ENCODE data around the gene STAMBP.

STAMBP gene

DNA sequence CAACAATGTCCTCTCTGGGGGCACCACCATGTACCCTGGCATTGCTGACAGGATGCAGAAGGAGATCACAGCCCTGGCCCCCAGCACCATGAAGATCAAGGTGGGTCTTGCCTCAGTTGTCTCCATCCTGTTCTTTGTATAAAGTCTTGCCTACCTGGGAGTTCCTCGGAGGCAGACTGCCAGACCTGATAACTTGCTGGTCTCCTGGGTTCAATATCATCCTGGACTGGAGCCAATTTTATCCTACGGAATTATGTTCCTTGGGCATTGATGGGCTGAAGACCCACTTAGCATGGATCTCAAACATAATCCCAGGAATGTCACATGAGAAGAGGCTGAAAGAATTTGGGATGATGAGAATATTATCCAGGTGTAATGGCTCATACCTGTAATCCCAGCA, 87.9 kb downstream of the STAMBP start:
- no peak overlapping the region for H3K27ac ChIP-seq (ENCODE audit: low read depth in 2 of 2, low read length in 2 of 2)
- H3K4me1 ChIP-seq (ENCODE audit: control insufficient read depth in 2 of 2, insufficient read depth in 2 of 2, low read length in 2 of 2), result no peaks in the 10 kb centered on the region
- no peaks in the 10 kb centered on the region for H3K27me3 ChIP-seq (ENCODE audit: control insufficient read depth in 2 of 2, insufficient read depth in 2 of 2, low read length in 2 of 2)
- no peaks in the 10 kb centered on the region for H3K36me3 ChIP-seq (ENCODE audit: control insufficient read depth in 2 of 2, insufficient read depth in 2 of 2, low read length in 2 of 2)
- no peaks in the 10 kb centered on the region for H3K9me3 ChIP-seq (ENCODE audit: control insufficient read depth in 2 of 2, low read length in 2 of 2)
- H3K9ac ChIP-seq (ENCODE audit: low read depth in 1 of 2, low read length in 2 of 2), result no peak overlapping the region
- H3K4me3 ChIP-seq (ENCODE audit: low read length in 2 of 2), result no peak overlapping the region

DNA sequence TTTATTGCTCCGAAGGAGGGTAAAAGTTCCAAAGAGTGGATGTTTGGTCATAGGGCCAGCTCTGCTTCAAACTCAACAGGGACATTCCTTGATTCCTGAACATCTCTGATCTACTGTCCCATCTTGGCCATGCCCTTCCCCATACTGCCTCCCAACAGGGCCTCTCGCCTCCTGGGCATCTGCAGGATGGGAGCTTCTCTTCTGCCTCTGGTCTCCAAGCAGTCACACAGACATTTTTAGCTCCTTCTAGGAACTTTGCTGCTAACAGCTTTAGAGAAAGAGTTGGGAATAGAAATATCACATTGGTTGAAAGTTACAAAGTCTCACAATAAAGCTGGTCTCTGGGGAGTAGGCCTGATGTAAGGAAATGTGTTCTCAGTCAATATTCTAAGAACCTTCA, 88.5 kb downstream of the STAMBP start:
- no peak overlapping the region for H3K4me3 ChIP-seq (ENCODE audit: low read length in 2 of 2)
- H3K4me1 ChIP-seq (ENCODE audit: control insufficient read depth in 2 of 2, insufficient read depth in 2 of 2, low read length in 2 of 2), result no peaks in the 10 kb centered on the region
- no peaks in the 10 kb centered on the region for H3K36me3 ChIP-seq (ENCODE audit: control insufficient read depth in 2 of 2, insufficient read depth in 2 of 2, low read length in 2 of 2)
- H3K9ac ChIP-seq (ENCODE audit: low read depth in 1 of 2, low read length in 2 of 2), result no peak overlapping the region
- no peaks in the 10 kb centered on the region for H3K27me3 ChIP-seq (ENCODE audit: control insufficient read depth in 2 of 2, insufficient read depth in 2 of 2, low read length in 2 of 2)
- no peaks in the 10 kb centered on the region for H3K9me3 ChIP-seq (ENCODE audit: control insufficient read depth in 2 of 2, low read length in 2 of 2)
- no peak overlapping the region for H3K27ac ChIP-seq (ENCODE audit: low read depth in 2 of 2, low read length in 2 of 2)

DNA sequence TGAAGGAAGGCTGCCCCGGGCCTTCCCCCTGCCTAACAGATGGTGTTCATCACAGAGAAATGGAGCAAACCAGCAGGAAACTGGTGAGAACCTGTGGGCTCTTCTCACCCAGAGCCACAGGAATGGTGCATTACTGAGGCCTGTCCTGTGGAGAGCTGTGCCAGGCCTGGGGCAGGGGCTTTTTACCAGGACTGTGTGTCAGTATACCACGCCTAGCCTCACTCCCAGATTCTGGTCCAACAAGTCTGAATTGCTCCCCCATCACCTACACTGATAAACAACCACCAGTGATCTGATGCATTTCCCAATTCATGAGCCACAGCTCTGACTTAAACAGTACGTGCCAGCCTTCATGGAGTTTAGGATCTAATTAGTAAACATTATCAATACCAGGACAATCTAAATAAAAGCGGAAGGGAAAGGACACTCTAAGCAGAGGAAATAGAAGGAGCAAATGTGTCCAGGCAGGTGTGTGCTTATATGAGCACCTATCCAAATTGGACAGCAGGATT, 89.0 kb downstream of the STAMBP start:
- Histone ChIP-seq H3K4me3 (ENCODE audit: low read length in 2 of 2) (no peak overlapping the region), H3K4me1 (ENCODE audit: control insufficient read depth in 2 of 2, insufficient read depth in 2 of 2, low read length in 2 of 2) (no peaks in the 10 kb centered on the region), H3K9ac (ENCODE audit: low read depth in 1 of 2, low read length in 2 of 2) (no peak overlapping the region), H3K9me3 (ENCODE audit: control insufficient read depth in 2 of 2, low read length in 2 of 2) (no peaks in the 10 kb centered on the region), H3K36me3 (ENCODE audit: control insufficient read depth in 2 of 2, insufficient read depth in 2 of 2, low read length in 2 of 2) (no peaks in the 10 kb centered on the region), H3K27me3 (ENCODE audit: control insufficient read depth in 2 of 2, insufficient read depth in 2 of 2, low read length in 2 of 2) (no peaks in the 10 kb centered on the region), H3K27ac (ENCODE audit: low read depth in 2 of 2, low read length in 2 of 2) (no peak overlapping the region)

DNA sequence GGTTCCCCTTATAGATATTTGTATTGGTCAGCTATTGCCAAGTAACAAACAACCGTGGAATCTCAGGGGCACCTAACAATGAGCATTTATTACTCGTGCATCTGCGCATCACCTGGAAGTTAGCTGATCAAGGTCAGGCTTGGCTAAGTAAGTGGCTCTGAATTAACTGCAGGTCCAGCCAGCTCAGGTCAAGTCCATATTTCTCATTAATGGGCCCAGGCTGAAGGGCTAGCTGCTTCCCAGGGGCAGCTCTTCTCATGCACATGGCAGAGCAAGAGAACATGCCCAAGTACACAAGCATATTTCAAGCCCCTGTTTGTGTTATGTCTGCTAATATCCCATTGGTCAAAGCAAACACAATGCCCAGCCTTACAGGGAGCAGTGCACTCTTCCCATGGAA, 90.1 kb downstream of the STAMBP start:
- H3K27me3 ChIP-seq (ENCODE audit: control insufficient read depth in 2 of 2, insufficient read depth in 2 of 2, low read length in 2 of 2), result no peaks in the 10 kb centered on the region
- no peaks in the 10 kb centered on the region for H3K36me3 ChIP-seq (ENCODE audit: control insufficient read depth in 2 of 2, insufficient read depth in 2 of 2, low read length in 2 of 2)
- H3K9ac ChIP-seq (ENCODE audit: low read depth in 1 of 2, low read length in 2 of 2), result no peak overlapping the region
- H3K9me3 ChIP-seq (ENCODE audit: control insufficient read depth in 2 of 2, low read length in 2 of 2), result no peaks in the 10 kb centered on the region
- no peaks in the 10 kb centered on the region for H3K4me1 ChIP-seq (ENCODE audit: control insufficient read depth in 2 of 2, insufficient read depth in 2 of 2, low read length in 2 of 2)
- H3K27ac ChIP-seq (ENCODE audit: low read depth in 2 of 2, low read length in 2 of 2), result no peak overlapping the region
- H3K4me3 ChIP-seq (ENCODE audit: low read length in 2 of 2), result no peak overlapping the region

DNA sequence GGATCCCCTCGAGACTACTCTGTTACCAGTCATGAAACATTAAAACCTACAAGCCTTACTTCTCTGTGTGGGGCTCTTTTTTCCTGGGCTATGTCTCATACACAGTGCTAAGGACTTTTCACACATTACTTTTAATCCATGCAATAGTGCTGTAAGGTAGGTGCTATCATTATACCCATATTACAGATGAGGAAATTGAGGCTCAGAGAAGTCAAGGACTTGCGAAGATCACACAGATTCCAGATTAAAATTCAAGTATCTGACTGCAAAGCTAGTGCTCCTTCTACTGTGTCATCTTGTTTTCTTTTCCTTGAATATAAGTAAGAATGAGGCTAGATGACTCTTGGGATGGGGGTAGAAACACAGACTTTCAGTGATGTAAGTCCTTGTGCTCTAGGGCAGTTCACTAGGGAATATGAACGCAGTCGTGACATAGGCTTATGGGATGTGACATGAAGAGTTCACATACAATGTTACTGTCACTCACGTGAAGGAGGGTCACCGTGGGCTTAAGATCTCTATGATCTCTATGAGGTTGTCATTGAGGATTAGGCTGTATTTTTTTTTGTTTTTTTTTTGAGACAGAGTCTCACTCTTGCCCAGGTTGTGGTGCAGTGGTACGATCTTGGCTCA, 91.0 kb downstream of the STAMBP start:
- no peak overlapping the region for H3K4me3 ChIP-seq (ENCODE audit: low read length in 2 of 2)
- no peak overlapping the region for H3K27ac ChIP-seq (ENCODE audit: low read depth in 2 of 2, low read length in 2 of 2)
- H3K36me3 ChIP-seq (ENCODE audit: control insufficient read depth in 2 of 2, insufficient read depth in 2 of 2, low read length in 2 of 2), result no peaks in the 10 kb centered on the region
- no peaks in the 10 kb centered on the region for H3K27me3 ChIP-seq (ENCODE audit: control insufficient read depth in 2 of 2, insufficient read depth in 2 of 2, low read length in 2 of 2)
- H3K9me3 ChIP-seq (ENCODE audit: control insufficient read depth in 2 of 2, low read length in 2 of 2), result no peaks in the 10 kb centered on the region
- H3K9ac ChIP-seq (ENCODE audit: low read depth in 1 of 2, low read length in 2 of 2), result no peak overlapping the region
- H3K4me1 ChIP-seq (ENCODE audit: control insufficient read depth in 2 of 2, insufficient read depth in 2 of 2, low read length in 2 of 2), result no peaks in the 10 kb centered on the region

DNA sequence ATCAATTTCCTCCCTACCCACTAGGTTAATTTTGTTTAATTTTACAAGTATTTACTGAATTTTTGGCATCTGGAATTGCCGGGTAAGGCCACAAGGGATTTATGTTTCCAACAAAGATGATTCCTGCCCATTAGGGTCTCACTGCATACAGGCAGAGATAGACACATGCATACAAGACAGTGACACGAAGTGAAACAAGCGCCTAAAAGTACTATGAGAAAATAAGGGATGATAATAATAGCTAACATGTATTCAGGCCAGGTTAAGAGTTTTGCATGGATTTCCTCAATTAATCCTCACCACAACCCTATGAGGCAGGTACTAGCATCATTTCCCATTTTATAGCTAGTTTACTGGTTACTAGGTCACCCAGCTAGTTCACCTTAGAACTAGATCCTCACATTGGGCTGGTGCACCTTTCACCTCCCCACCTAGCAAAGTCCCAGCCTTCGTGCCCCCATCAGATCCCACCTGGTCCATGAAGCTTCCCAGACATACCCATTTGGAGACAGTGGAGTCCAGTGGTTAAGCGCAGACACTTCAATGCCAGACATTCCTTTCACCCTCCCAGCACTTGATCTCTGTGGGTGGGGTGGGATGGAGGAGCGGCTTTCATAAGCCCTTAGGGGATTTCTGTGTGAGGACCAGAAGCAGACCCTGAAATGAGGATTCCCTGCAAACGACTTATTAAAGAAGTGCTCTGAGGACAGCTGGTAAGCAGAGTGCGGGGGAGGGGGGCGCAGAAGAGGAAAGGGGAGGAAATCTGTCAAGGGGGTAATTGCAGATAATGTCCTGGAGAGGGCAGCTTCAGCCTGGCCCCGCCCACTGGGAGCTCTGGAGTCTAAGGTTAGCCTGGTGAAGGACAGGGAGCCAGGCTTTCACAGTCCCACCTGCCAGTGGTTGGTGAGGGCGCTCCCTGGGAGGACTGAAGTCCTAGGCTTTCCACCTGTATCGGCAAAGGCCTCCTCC, 92.1 kb downstream of the STAMBP start:
- Histone ChIP-seq H3K27me3 (ENCODE audit: control insufficient read depth in 2 of 2, insufficient read depth in 2 of 2, low read length in 2 of 2) (no peaks in the 10 kb centered on the region), H3K9me3 (ENCODE audit: control insufficient read depth in 2 of 2, low read length in 2 of 2) (no peaks in the 10 kb centered on the region), H3K36me3 (ENCODE audit: control insufficient read depth in 2 of 2, insufficient read depth in 2 of 2, low read length in 2 of 2) (no peaks in the 10 kb centered on the region), H3K27ac (ENCODE audit: low read depth in 2 of 2, low read length in 2 of 2) (no peak overlapping the region), H3K4me3 (ENCODE audit: low read length in 2 of 2) (no peak overlapping the region), H3K9ac (ENCODE audit: low read depth in 1 of 2, low read length in 2 of 2) (no peak overlapping the region), H3K4me1 (ENCODE audit: control insufficient read depth in 2 of 2, insufficient read depth in 2 of 2, low read length in 2 of 2) (no peaks in the 10 kb centered on the region)

DNA sequence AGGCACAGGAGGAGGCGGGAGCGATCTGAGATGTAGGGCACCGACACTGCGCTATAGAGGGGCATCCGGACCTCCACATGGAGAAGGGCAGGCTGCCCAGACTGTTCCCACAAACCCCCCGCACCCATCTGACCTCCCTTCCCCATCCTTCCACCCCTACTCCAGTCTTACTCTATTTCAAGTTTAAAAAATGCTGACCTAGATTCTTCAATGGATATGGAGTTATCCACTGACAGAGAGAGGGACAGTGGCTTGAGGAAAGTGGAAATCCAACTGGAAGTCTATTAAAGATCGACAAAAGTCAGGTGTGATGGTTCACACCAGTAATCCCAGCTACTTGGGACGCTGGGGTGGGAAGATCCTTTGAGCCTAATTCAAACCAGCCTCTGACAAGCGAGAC, 92.8 kb downstream of the STAMBP start:
- Histone ChIP-seq H3K4me3 (ENCODE audit: low read length in 2 of 2) (no peak overlapping the region), H3K9ac (ENCODE audit: low read depth in 1 of 2, low read length in 2 of 2) (no peak overlapping the region), H3K27ac (ENCODE audit: low read depth in 2 of 2, low read length in 2 of 2) (no peak overlapping the region)

DNA sequence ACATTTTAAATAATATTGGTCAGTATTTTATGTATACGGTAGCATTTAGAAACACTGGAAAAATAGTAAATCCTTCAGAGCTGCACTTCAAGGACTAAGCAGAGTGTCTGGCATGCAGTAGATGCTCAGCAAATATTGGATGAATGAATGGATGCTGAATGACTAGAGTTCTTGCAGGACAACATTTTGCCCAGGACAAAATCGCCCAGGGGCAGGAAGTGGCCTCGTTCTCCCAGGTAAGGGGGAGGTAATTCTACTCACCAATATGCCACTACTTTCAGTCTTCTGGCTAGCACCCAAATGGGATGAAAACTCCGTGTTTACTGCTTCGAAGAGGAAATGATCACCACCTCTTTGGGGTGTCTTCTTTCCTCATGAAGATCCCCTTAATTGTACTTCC, 93.9 kb downstream of the STAMBP start:
- no peaks in the 10 kb centered on the region for H3K27me3 ChIP-seq (ENCODE audit: control insufficient read depth in 2 of 2, insufficient read depth in 2 of 2, low read length in 2 of 2)
- no peak overlapping the region for H3K9ac ChIP-seq (ENCODE audit: low read depth in 1 of 2, low read length in 2 of 2)
- H3K36me3 ChIP-seq (ENCODE audit: control insufficient read depth in 2 of 2, insufficient read depth in 2 of 2, low read length in 2 of 2), result no peaks in the 10 kb centered on the region
- no peak overlapping the region for H3K27ac ChIP-seq (ENCODE audit: low read depth in 2 of 2, low read length in 2 of 2)
- H3K9me3 ChIP-seq (ENCODE audit: control insufficient read depth in 2 of 2, low read length in 2 of 2), result no peaks in the 10 kb centered on the region
- H3K4me3 ChIP-seq (ENCODE audit: low read length in 2 of 2), result no peak overlapping the region
- H3K4me1 ChIP-seq (ENCODE audit: control insufficient read depth in 2 of 2, insufficient read depth in 2 of 2, low read length in 2 of 2), result peaks cover 8% of the 10 kb centered on the region in 2 donors

More for the DNA sequence above, 92.8 kb downstream of the STAMBP start:
- Histone ChIP-seq H3K36me3 (ENCODE audit: control insufficient read depth in 2 of 2, insufficient read depth in 2 of 2, low read length in 2 of 2) (no peaks in the 10 kb centered on the region), H3K4me1 (ENCODE audit: control insufficient read depth in 2 of 2, insufficient read depth in 2 of 2, low read length in 2 of 2) (peaks cover 0 to 4% of the 10 kb centered on the region in 2 donors), H3K27me3 (ENCODE audit: control insufficient read depth in 2 of 2, insufficient read depth in 2 of 2, low read length in 2 of 2) (no peaks in the 10 kb centered on the region), H3K9me3 (ENCODE audit: control insufficient read depth in 2 of 2, low read length in 2 of 2) (no peaks in the 10 kb centered on the region)
